HG02981 (cell line): Measurements from ENCODE around the gene CDC42BPB.

Experiments used
- ATAC-seq: cut with Tn5 transposase; IDR thresholded peaks from one replicate; pipeline ENCODE4 v1.9.1; 2021; ENCODE audit warnings: mild to moderate bottlenecking, moderate library complexity; ENCODE audit not compliant: unreplicated experiment

The CDC42BPB gene

GRCh38 chr14:103022002-103022684 is 35.2 kb downstream of the CDC42BPB start:
- ATAC-seq, result no peak

DNA sequence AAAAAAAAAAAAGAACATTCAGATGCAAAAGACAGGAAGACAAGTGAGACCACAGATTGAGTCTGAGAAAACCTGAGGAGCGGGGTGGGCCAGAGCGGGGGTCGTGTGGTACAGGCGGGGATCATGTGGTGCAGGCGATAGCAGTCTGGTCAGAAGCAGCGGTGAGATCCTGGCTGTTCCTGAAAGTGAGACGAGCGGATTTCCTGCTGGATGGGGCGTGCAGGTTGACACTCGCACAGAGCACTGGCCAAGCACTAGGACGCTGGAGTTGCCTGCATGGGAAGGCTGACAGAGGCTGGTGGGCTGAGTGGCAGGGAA is 35.7 kb downstream of the CDC42BPB start:
- no peak for ATAC-seq

DNA sequence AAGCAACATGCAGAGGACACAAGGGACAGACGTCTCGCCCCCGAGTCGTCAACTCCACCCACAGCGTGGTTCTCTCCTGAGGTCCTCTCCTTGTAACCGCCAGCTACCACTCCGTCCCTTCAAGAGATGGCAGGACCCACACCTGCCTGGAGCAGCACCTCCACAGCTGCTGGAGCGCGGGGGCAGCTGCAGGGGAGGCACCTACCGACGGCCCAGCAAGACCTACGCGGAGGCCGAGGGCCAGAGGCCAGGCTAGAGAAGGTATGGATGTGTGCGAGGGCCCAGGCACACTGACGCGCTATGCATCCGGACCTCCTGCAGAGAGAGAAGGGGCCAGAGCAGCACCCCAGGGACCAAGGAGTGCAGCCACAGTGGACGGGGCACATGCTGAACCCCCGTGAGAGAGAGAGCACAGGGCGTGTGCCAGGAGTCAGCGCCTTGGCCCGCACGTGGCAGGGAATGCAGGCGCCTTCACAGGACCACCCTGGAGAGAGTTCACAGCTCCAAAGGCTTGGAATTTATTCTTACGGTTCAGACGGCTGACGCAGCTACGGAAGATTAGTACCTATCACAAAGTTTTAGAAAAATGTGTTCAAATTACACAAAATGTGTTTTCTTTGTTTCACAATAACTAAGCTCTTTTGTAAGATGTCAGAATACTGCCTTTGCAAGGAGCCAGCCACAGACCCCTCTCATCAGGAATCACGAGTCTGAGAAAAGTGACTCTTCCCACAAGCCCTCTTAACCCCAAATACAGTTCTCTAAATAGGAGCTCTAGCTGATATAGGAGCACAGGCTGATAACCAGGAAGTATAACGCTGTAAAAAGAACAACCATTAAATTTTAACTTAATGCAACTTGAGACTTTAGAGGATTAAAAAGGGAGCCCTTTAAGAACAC is 36.8 kb downstream of the CDC42BPB start:
- no peak for ATAC-seq

- no peak for ATAC-seq
Observed at GRCh38 chr14:103019826-103020225, 37.5 kb downstream of the CDC42BPB start.

DNA sequence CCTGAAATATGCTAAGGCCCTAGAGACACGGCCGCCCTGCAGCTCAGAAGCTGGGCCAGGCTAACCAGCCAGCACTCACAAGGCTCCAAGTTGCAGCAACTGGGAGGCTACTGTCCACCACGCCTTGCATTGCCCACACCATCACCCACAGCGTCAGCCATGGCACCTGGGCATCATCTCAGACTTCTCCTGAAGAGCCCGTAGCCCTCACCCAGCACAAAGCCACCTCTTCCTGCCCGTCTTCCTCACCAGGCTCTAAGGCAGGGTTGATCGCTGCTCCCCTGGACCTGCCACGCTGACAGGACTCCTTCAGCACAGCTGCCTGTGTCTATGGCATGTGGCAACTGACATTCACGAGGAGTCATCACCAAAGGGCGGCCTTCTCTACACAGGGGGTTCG is 38.1 kb downstream of the CDC42BPB start:
- no peak for ATAC-seq

GRCh38 chr14:103016594-103016993 is 40.8 kb downstream of the CDC42BPB start:
- no peak for ATAC-seq

GRCh38 chr14:103016071-103016470 is 41.3 kb downstream of the CDC42BPB start:
- no peak for ATAC-seq

- ATAC-seq, result no peak
Observed at GRCh38 chr14:103015426-103015825, 41.9 kb downstream of the CDC42BPB start.

DNA sequence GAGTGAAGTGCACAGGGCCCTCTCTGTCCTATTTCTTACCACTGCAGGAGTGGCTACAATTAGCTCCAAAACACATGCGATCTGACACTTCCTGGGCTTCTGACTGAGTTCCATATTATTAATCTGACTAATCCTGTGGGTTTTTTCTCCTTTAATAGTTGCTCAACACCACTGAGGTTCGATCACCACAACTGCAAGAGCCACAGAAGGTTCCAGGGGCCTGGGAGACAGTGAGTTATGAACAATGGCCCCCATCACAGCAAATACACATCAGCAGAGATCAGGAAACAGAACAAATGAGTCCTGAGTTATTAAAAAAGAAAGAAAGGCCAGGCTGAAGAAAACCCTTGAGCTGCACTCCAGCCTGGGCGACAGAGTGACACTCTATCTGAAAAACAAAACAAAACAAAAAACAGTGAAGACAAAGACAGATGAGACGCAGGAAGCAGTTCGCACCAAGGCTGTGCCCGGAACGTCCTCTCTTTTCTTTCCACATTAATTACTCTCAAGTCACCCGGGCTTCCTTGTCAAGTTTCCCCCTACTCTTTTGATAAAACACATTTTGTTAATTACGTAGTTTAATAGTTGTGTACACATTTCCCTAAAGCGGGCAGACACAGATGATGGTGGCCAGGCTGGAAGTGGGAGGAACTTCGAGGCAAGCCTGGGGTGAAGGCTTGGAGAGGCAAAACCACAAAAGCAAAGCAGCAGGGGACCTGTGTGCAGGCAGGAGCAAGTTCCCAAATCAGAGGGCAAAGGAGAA is 42.7 kb downstream of the CDC42BPB start:
- ATAC-seq, result no peak

DNA sequence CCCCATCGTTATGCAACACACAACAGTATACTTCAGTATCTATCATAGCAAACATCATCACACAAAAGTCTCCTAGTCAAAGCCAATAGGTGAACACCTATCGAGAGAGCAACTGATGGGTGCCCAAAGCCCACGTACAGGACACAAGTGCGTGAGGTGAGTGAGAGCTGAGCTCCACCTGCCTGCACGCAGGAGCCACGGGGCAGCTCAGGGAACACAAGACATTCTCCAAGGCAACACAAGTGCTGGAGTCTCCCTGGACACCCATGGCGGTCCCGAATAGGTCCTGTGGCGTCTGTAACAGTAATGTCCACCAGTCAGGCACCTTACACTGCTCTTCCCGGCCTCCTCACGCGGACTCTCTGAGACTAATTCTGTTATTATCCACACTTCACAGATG is 44.3 kb downstream of the CDC42BPB start:
- no peak for ATAC-seq

GRCh38 chr14:103009559-103009958 is 47.8 kb downstream of the CDC42BPB start:
- ATAC-seq, result no peak

GRCh38 chr14:103008768-103009357 is 48.5 kb downstream of the CDC42BPB start:
- ATAC-seq, result no peak

- no peak for ATAC-seq
Observed at GRCh38 chr14:103008126-103008525, 49.2 kb downstream of the CDC42BPB start.

GRCh38 chr14:103007555-103007954 is 49.8 kb downstream of the CDC42BPB start:
- ATAC-seq, result no peak

GRCh38 chr14:103006991-103007520 is 50.3 kb downstream of the CDC42BPB start:
- ATAC-seq, result no peak

GRCh38 chr14:103006106-103006505 is 51.2 kb downstream of the CDC42BPB start:
- ATAC-seq, result no peak

DNA sequence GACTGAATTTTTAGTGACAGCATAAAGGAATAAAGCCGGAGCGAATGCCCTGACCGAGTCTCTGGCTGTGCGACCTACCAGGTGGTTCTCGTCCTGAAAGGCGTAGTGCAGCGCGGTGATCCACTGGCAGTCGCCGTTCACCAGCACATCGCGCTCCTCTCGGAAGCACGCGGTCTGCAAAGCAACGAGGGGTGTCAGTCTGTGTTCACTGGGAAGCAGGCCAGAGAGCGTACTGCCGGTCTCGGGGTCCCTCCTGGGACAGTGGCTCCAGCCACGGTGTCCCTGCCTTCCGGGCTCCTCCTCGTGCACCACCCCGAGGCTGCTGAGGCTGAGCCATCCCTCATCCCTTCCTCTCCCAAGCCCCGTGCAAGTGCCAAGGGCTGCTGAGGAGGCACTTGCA is 53.5 kb downstream of the CDC42BPB start:
- no peak for ATAC-seq

- ATAC-seq, result no peak
Observed at GRCh38 chr14:103003351-103003615, 54.1 kb downstream of the CDC42BPB start.

DNA sequence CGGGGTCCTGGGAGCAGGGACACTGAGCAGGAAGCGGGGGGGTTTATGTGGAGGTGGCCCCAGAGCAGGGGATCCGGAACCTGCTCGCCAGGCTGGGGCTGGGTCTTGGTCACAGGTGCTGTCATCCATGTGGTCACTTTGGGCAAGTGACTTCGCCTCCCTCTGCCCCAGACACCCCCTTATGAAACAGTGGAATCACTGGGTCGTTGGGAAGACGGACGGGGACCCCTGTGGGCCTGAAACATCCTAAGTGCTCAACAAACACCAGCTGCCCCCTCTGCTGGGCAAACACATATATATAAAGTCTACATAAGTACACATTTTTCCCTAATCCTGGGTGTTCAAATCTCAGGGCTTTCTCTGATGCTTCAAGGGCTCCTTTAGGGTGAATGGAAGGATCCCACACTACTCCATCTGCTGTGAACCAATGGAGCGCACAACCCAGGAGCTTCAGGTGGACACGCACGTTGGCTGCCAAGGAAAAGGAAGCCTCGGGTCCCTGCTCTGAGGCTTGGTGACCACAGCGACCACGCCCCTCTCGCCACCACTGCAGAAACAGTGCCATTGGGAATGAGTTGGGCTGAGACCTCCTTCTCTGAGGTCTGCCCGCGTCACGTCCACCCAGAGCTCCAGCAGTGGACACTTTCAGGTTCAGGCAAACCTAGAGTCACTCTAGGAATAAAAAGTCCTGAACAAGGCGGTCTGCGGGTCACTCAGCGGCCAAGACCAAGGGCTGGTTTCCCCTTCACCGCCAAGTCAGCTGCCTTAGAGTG is 54.6 kb downstream of the CDC42BPB start:
- no peak for ATAC-seq

GRCh38 chr14:103001651-103002396 is 55.5 kb downstream of the CDC42BPB start:
- ATAC-seq, result no peak
